KMS-11 (cell line): ENCODE results near the gene JAM3.

Source experiments
- H2AFZ ChIP-seq: fragments of 200-600 bp; sonication (generic); 2 replicates; pipeline ENCODE4 v1.6.1; 2016; ENCODE audit warnings: antibody characterized with exemption, mixed run types, low read depth
- H3K27ac ChIP-seq: fragments of 200-600 bp; sonication (generic); 2 replicates; pipeline ENCODE4 v1.6.1; 2016; ENCODE audit warnings: mild to moderate bottlenecking, mixed run types
- H3K27me3 ChIP-seq: fragments of 200-600 bp; sonication (generic); 2 replicates; pipeline ENCODE4 v1.6.1; 2017; ENCODE audit warnings: mild to moderate bottlenecking, low read depth, mixed run types, moderate library complexity; ENCODE audit not compliant: insufficient read depth
- H3K36me3 ChIP-seq: fragments of 200-600 bp; sonication (generic); 2 replicates; pipeline ENCODE4 v1.6.1; 2017; ENCODE audit warnings: mild to moderate bottlenecking, mixed run types; ENCODE audit not compliant: insufficient read depth
- H3K4me1 ChIP-seq: fragments of 200-600 bp; sonication (generic); 2 replicates; pipeline ENCODE4 v1.6.1; 2016; ENCODE audit warnings: mild to moderate bottlenecking, low read depth, mixed run types; ENCODE audit not compliant: poor library complexity, severe bottlenecking
- H3K4me2 ChIP-seq: fragments of 200-600 bp; sonication (generic); 2 replicates; pipeline ENCODE4 v1.7.0; 2016; ENCODE audit warnings: mild to moderate bottlenecking, mixed run types
- H3K4me3 ChIP-seq: fragments of 200-600 bp; sonication (generic); IDR thresholded peaks from 2 replicates; pipeline ENCODE4 v1.6.1; 2017; ENCODE audit warnings: low read depth, low read length, mixed read lengths; ENCODE audit not compliant: insufficient read depth
- H3K79me2 ChIP-seq: fragments of 200-600 bp; sonication (generic); 2 replicates; pipeline ENCODE4 v1.6.1; 2016; ENCODE audit warnings: low read depth, mixed run types; ENCODE audit not compliant: insufficient read depth
- H3K9ac ChIP-seq: fragments of 200-600 bp; sonication (generic); 2 replicates; pipeline ENCODE4 v1.6.1; 2016; ENCODE audit warnings: mild to moderate bottlenecking, mixed run types
- H4K20me1 ChIP-seq: fragments of 200-600 bp; sonication (generic); 2 replicates; pipeline ENCODE4 v1.6.1; 2016; ENCODE audit warnings: mild to moderate bottlenecking, mixed run types; ENCODE audit not compliant: insufficient read depth
- TF ChIP-seq, protein P1 (sequence below): fragments of 200-600 bp; sonication (generic); conservative IDR thresholded peaks from 2 replicates; pipeline ENCODE4 v1.6.1; 2017; ENCODE audit warnings: low read depth, mild to moderate bottlenecking, antibody characterized with exemption, low read length, moderate library complexity, mixed read lengths

The JAM3 gene

DNA sequence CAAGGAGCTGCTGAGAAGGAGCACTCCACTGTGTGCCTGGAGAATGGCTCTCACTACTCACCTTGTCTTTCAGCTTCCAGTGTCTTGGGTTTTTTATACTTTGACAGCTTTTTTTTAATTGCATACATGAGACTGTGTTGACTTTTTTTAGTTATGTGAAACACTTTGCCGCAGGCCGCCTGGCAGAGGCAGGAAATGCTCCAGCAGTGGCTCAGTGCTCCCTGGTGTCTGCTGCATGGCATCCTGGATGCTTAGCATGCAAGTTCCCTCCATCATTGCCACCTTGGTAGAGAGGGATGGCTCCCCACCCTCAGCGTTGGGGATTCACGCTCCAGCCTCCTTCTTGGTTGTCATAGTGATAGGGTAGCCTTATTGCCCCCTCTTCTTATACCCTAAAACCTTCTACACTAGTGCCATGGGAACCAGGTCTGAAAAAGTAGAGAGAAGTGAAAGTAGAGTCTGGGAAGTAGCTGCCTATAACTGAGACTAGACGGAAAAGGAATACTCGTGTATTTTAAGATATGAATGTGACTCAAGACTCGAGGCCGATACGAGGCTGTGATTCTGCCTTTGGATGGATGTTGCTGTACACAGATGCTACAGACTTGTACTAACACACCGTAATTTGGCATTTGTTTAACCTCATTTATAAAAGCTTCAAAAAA, 82.3 kb downstream of the JAM3 start:
- Histone ChIP-seq H3K4me1 (no peaks in the 10 kb centered on the region), H3K4me3 (no peak overlapping the region), H3K27me3 (no peaks in the 10 kb centered on the region), H3K9ac (no peak overlapping the region), H3K79me2 (no peaks in the 10 kb centered on the region), H3K27ac (no peak overlapping the region), H3K36me3 (no peaks in the 10 kb centered on the region), H2AFZ (no peak overlapping the region), H3K4me2 (no peak overlapping the region), H4K20me1 (no peaks in the 10 kb centered on the region)
- TF ChIP-seq, protein P1, sequence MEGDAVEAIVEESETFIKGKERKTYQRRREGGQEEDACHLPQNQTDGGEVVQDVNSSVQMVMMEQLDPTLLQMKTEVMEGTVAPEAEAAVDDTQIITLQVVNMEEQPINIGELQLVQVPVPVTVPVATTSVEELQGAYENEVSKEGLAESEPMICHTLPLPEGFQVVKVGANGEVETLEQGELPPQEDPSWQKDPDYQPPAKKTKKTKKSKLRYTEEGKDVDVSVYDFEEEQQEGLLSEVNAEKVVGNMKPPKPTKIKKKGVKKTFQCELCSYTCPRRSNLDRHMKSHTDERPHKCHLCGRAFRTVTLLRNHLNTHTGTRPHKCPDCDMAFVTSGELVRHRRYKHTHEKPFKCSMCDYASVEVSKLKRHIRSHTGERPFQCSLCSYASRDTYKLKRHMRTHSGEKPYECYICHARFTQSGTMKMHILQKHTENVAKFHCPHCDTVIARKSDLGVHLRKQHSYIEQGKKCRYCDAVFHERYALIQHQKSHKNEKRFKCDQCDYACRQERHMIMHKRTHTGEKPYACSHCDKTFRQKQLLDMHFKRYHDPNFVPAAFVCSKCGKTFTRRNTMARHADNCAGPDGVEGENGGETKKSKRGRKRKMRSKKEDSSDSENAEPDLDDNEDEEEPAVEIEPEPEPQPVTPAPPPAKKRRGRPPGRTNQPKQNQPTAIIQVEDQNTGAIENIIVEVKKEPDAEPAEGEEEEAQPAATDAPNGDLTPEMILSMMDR, result no peak

DNA sequence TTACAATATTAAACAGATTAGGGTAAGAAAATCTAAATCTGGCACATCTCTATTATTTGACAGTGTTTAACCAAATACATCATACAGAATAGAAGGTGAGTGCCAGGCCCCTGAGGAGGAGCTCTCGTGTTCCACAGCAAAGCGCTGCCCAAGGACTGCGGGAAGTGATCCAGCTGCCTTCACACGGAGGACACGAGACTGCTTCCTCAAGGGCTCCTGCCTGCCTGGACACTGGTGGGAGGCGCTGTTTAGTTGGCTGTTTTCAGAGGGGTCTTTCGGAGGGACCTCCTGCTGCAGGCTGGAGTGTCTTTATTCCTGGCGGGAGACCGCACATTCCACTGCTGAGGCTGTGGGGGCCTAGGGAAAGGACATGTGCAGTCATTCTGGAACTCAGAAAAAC, 83.8 kb downstream of the JAM3 start:
- H3K36me3 ChIP-seq, result no peaks in the 10 kb centered on the region
- no peak overlapping the region for H3K9ac ChIP-seq
- no peak overlapping the region for H2AFZ ChIP-seq
- no peak overlapping the region for H3K27ac ChIP-seq
- H3K4me3 ChIP-seq, result no peak overlapping the region
- H4K20me1 ChIP-seq, result no peaks in the 10 kb centered on the region
- no peaks in the 10 kb centered on the region for H3K4me1 ChIP-seq
- TF ChIP-seq, protein P1, result no peak
- H3K4me2 ChIP-seq, result no peak overlapping the region
- H3K79me2 ChIP-seq, result no peaks in the 10 kb centered on the region
- no peaks in the 10 kb centered on the region for H3K27me3 ChIP-seq

GRCh38 chr11:134153147-134153905, 84.5 kb downstream of the JAM3 start:
- no peaks in the 10 kb centered on the region for H3K79me2 ChIP-seq
- no peaks in the 10 kb centered on the region for H3K4me1 ChIP-seq
- no peaks in the 10 kb centered on the region for H3K36me3 ChIP-seq
- no peak overlapping the region for H3K9ac ChIP-seq
- H3K4me3 ChIP-seq, result no peak overlapping the region
- no peaks in the 10 kb centered on the region for H3K27me3 ChIP-seq
- H4K20me1 ChIP-seq, result no peaks in the 10 kb centered on the region
- H3K4me2 ChIP-seq, result no peak overlapping the region
- no peak overlapping the region for H2AFZ ChIP-seq
- H3K27ac ChIP-seq, result no peak overlapping the region
- TF ChIP-seq, protein P1, result no peak

- TF ChIP-seq, protein P1, result no peak
Observed at GRCh38 chr11:134154441-134154840, 85.6 kb downstream of the JAM3 start.

More at GRCh38 chr11:134154441-134154840, 85.6 kb downstream of the JAM3 start:
- H3K4me3 ChIP-seq, result no peak overlapping the region
- H3K27me3 ChIP-seq, result no peaks in the 10 kb centered on the region
- no peak overlapping the region for H2AFZ ChIP-seq
- H3K27ac ChIP-seq, result no peak overlapping the region
- no peaks in the 10 kb centered on the region for H3K79me2 ChIP-seq
- no peaks in the 10 kb centered on the region for H4K20me1 ChIP-seq
- H3K9ac ChIP-seq, result no peak overlapping the region
- no peaks in the 10 kb centered on the region for H3K4me1 ChIP-seq
- H3K4me2 ChIP-seq, result no peak overlapping the region
- no peaks in the 10 kb centered on the region for H3K36me3 ChIP-seq
